ENCODE measurements around the gene QSOX1. TPM values are rescaled to one million over a fixed set of nuclear protein-coding genes. Genes with fewer than 3 reads are reported as not detected.

Gene QSOX1
- total RNA-seq, 1 experiment from 2014 or later = 226 TPM

GRCh38 chr1:180144659-180145357 lies 9.9 kb upstream of the QSOX1 start:
- no peak overlapping the region for H3K4me2 ChIP-seq
- POLR2A ChIA-PET (ENCODE audit: unreplicated experiment) = interaction anchor here (0.5 kb wide), 1 partner anchor 59 kb away, joined by 3 read pairs; no protein-coding TSS in a partner anchor
- H3K27me3 ChIP-seq (ENCODE audit: insufficient read depth, low read depth) = no peaks in the 10 kb centered on the region
- CTCF ChIA-PET = no interaction called here
- no peaks in the 10 kb centered on the region for H3K9me3 ChIP-seq (ENCODE audit: insufficient read depth, low read depth)
- H3K27ac ChIP-seq = no peak overlapping the region
- intact Hi-C loops (cut with micrococcal nuclease; ENCODE audit: unreplicated experiment) = no loop called here
- H3K4me1 ChIP-seq (replicated peaks; ENCODE audit: insufficient read depth) = no peaks in the 10 kb centered on the region
- no peak overlapping the region for H3K4me3 ChIP-seq
- H3F3A ChIP-seq (ENCODE audit: insufficient read depth, low read depth) = no peaks in the 10 kb centered on the region; the same call in 1 of the 2 replicates
- no peaks in the 10 kb centered on the region for H3K9me2 ChIP-seq (ENCODE audit: insufficient read depth)
- DNase-seq = no peak
- TF ChIP-seq CTCF (conservative IDR thresholded peaks at IDR 0.05) (no peak), EZH2 (IDR thresholded peaks at IDR 0.05; ENCODE audit: low read depth) (no peak)
- H3K79me2 ChIP-seq (ENCODE audit: low read depth) = no peaks in the 10 kb centered on the region
- H3K36me3 ChIP-seq (ENCODE audit: low read depth) = no peaks in the 10 kb centered on the region
- BruUV-seq (replicated peaks) = no TSS peak
- H4K20me1 ChIP-seq (ENCODE audit: insufficient read depth) = no peaks in the 10 kb centered on the region
- H2AFZ ChIP-seq = peak overlapping the region; percentile 55; the same call in 1 of the 2 replicates

GRCh38 chr1:180145446-180145845 lies 9.2 kb upstream of the QSOX1 start:
- Histone ChIP-seq H3K79me2 (ENCODE audit: low read depth) (no peaks in the 10 kb centered on the region), H3K27me3 (ENCODE audit: insufficient read depth, low read depth) (no peaks in the 10 kb centered on the region), H3K36me3 (ENCODE audit: low read depth) (no peaks in the 10 kb centered on the region), H3K4me3 (no peak overlapping the region), H3K27ac (no peak overlapping the region), H3K9me3 (ENCODE audit: insufficient read depth, low read depth) (no peaks in the 10 kb centered on the region), H3K9me2 (ENCODE audit: insufficient read depth) (no peaks in the 10 kb centered on the region), H4K20me1 (ENCODE audit: insufficient read depth) (no peaks in the 10 kb centered on the region), H3K4me1 (replicated peaks; ENCODE audit: insufficient read depth) (peaks cover 2% of the 10 kb centered on the region), H2AFZ (peak overlapping the region; percentile 55; the same call in 1 of the 2 replicates), H3K4me2 (no peak overlapping the region), H3F3A (ENCODE audit: insufficient read depth, low read depth) (peaks cover 2% of the 10 kb centered on the region)
- TF ChIP-seq CTCF (conservative IDR thresholded peaks at IDR 0.05) (no peak), EZH2 (IDR thresholded peaks at IDR 0.05; ENCODE audit: low read depth) (no peak)
- no peak for DNase-seq
- POLR2A ChIA-PET (ENCODE audit: unreplicated experiment) = interaction anchor here (0.5 kb wide), 1 partner anchor 60 kb away, joined by 3 read pairs; no protein-coding TSS in a partner anchor
- CTCF ChIA-PET = no interaction called here
- intact Hi-C loops (cut with micrococcal nuclease; ENCODE audit: unreplicated experiment) = no loop called here
- no TSS peak for BruUV-seq (replicated peaks)

- H3K27ac ChIP-seq = peak overlapping the region; percentile 80
- TF ChIP-seq EZH2 (IDR thresholded peaks at IDR 0.05; ENCODE audit: low read depth) (no peak), CTCF (conservative IDR thresholded peaks at IDR 0.05) (no peak)
- BruUV-seq (replicated peaks) = no TSS peak
- H3F3A ChIP-seq (ENCODE audit: insufficient read depth, low read depth) = peaks cover 21% of the 10 kb centered on the region
- no peaks in the 10 kb centered on the region for H3K9me3 ChIP-seq (ENCODE audit: insufficient read depth, low read depth)
- ChIA-PET POLR2A (ENCODE audit: unreplicated experiment) (interaction anchor here (0.7 kb wide), 2 partner anchors 120 to 279 kb away, joined by 4 to 6 read pairs; no protein-coding TSS in a partner anchor), CTCF (no interaction called here)
- peaks cover 33% of the 10 kb centered on the region for H3K4me1 ChIP-seq (replicated peaks; ENCODE audit: insufficient read depth)
- H4K20me1 ChIP-seq (ENCODE audit: insufficient read depth) = no peaks in the 10 kb centered on the region
- no peak overlapping the region for H3K4me3 ChIP-seq
- peaks cover 13% of the 10 kb centered on the region for H3K79me2 ChIP-seq (ENCODE audit: low read depth)
- peak overlapping the region; percentile 54 for H3K4me2 ChIP-seq
- no peak overlapping the region for H2AFZ ChIP-seq
- no peaks in the 10 kb centered on the region for H3K27me3 ChIP-seq (ENCODE audit: insufficient read depth, low read depth)
- no peaks in the 10 kb centered on the region for H3K9me2 ChIP-seq (ENCODE audit: insufficient read depth)
- DNase-seq = no peak
- H3K36me3 ChIP-seq (ENCODE audit: low read depth) = no peaks in the 10 kb centered on the region
- intact Hi-C loops (cut with micrococcal nuclease; ENCODE audit: unreplicated experiment) = loop anchor here (2.0 to 5.0 kb wide), 3 partner anchors 22 to 54 kb away; no protein-coding TSS in a partner anchor
These were observed 3.7 kb upstream of the QSOX1 start for GRCh38 chr1:180150982-180151381.
